HCT116 (cell line): ENCODE results near the gene GMPPA. TPM values are rescaled to one million over a fixed set of nuclear protein-coding genes. Genes with fewer than 3 reads are reported as not detected.

Experiments
- ATAC-seq: fragments of 200-7000 bp; cut with Tn5 transposase; 2 replicates; pipeline ENCODE4 v1.9.1; 2020; ENCODE audit warnings: mild to moderate bottlenecking, moderate library complexity
- BruUV-seq: library from RNA; stranded (reverse); fragments of 400-500 nt; replicated peaks from 2 replicates; lab custom pipeline; 2021; lab: Mats Ljungman, UMichigan
- CTCF ChIA-PET: fragments of 300-600 bp; sonication (Branson Sonifier 250); formaldehyde crosslinking; loops from one replicate; lab custom pipeline; 2021; ENCODE audit warnings: antibody characterized with exemption; lab: Charles Lee
- POLR2A ChIA-PET: fragments of 300-600, 350-600 bp; sonication (Branson Sonifier 250); formaldehyde crosslinking; loops from one replicate; lab custom pipeline; 2021; ENCODE audit warnings: antibody characterized with exemption; lab: Charles Lee
- RAD21 ChIA-PET, 2 experiments: fragments of 300-600 bp; sonication (Branson Sonifier 250); formaldehyde crosslinking; loops; one replicate each; lab custom pipeline; 2023; ENCODE audit warnings: low total read pairs in 2 of 2; ENCODE audit not compliant: uncharacterized antibody in 2 of 2, unreplicated experiment in 2 of 2, low non-redundant PET in 1 of 2; lab: Charles Lee
- DNase-seq: peaks from one replicate; pipeline ENCODE4 v3.0.0-alpha.2; 2010; ENCODE audit warnings: low read depth, low spot score
- H2AFZ ChIP-seq: fragments of 200-600 bp; shearing (Covaris generic), sonication (generic); 2 replicates; pipeline ENCODE4 v1.6.1; 2017; ENCODE audit warnings: low read depth, mixed run types, mixed read lengths, antibody characterized with exemption, low read length; ENCODE audit not compliant: poor library complexity, severe bottlenecking
- H3K27ac ChIP-seq: 2 replicates; pipeline ENCODE4 v1.5.1; 2012; ENCODE audit warnings: low read depth, low read length
- H3K27me3 ChIP-seq: fragments of 200-600 bp; sonication (generic); 2 replicates; pipeline ENCODE4 v1.6.1; 2016; ENCODE audit warnings: mixed run types, low read length, mixed read lengths; ENCODE audit not compliant: insufficient read depth
- H3K36me3 ChIP-seq, 2 experiments: fragments of 200-500 bp in 1 of 2; fragments of 200-600 bp in 1 of 2; sonication (Bioruptor generic) in 1 of 2; sonication (generic) in 1 of 2; 2 replicates each; pipeline versions ENCODE4 v1.5.1 to v1.6.1; 2014 to 2016; ENCODE audit warnings: low read length in 2 of 2, inconsistent platforms in 1 of 2, mixed read lengths in 1 of 2, mixed run types in 1 of 2; ENCODE audit not compliant: insufficient read depth in 2 of 2, control insufficient read depth in 1 of 2
- H3K4me1 ChIP-seq, 2 experiments: fragments of 200-600 bp in 1 of 2; sonication (generic) in 1 of 2; 2 replicates each; pipeline versions ENCODE4 v1.5.1 to v1.6.1; 2012 to 2017; ENCODE audit warnings: low read length in 2 of 2, inconsistent platforms in 1 of 2, mild to moderate bottlenecking in 1 of 2, mixed read lengths in 1 of 2, mixed run types in 1 of 2, moderate library complexity in 1 of 2; ENCODE audit not compliant: insufficient read depth in 2 of 2, control insufficient read depth in 1 of 2
- H3K4me2 ChIP-seq: fragments of 200-600 bp; sonication (generic); 2 replicates; pipeline ENCODE4 v1.6.1; 2017; ENCODE audit warnings: mixed run types, low read length, mixed read lengths
- H3K4me3 ChIP-seq, 2 experiments: fragments of 200-600 bp in 1 of 2; sonication (generic) in 1 of 2; replicated peaks in 1 of 2; 2 replicates each; pipeline ENCODE4 v1.5.1; 2011 to 2016; ENCODE audit warnings: low read length in 2 of 2, control low read depth in 1 of 2, low read depth in 1 of 2, mild to moderate bottlenecking in 1 of 2, mixed read lengths in 1 of 2, mixed run types in 1 of 2
- H3K79me2 ChIP-seq: fragments of 200-600 bp; sonication (generic); 2 replicates; pipeline ENCODE4 v1.6.1; 2017; ENCODE audit warnings: mild to moderate bottlenecking, mixed run types, low read length, moderate library complexity, mixed read lengths; ENCODE audit not compliant: insufficient read depth
- H3K9ac ChIP-seq: fragments of 200-600 bp; sonication (generic); 2 replicates; pipeline ENCODE4 v1.6.1; 2016; ENCODE audit warnings: low read length, mixed read lengths
- H3K9me2 ChIP-seq: fragments of 200-600 bp; sonication (generic), shearing (Covaris generic); 2 replicates; pipeline ENCODE4 v1.6.1; 2017; ENCODE audit warnings: mixed run types, mild to moderate bottlenecking, moderate library complexity; ENCODE audit not compliant: insufficient read depth
- H3K9me3 ChIP-seq, 2 experiments: fragments of 200-500 bp in 1 of 2; fragments of 200-600 bp in 1 of 2; sonication (Bioruptor generic) in 1 of 2; sonication (generic) in 1 of 2; 2 replicates each; pipeline ENCODE4 v1.6.1; 2014 to 2017; ENCODE audit warnings: low read length in 2 of 2, mixed read lengths in 2 of 2, inconsistent platforms in 1 of 2, low read depth in 1 of 2, mild to moderate bottlenecking in 1 of 2, mixed run types in 1 of 2, moderate library complexity in 1 of 2; ENCODE audit not compliant: control insufficient read depth in 1 of 2, insufficient read depth in 1 of 2
- H4K20me1 ChIP-seq: fragments of 200-600 bp; sonication (generic), shearing (Covaris generic); 2 replicates; pipeline ENCODE4 v1.6.1; 2017; ENCODE audit warnings: mixed run types, mild to moderate bottlenecking, moderate library complexity; ENCODE audit not compliant: insufficient read depth
- ATF3 ChIP-seq: IDR thresholded peaks from 2 replicates; pipeline ENCODE4 v1.6.1; 2012
- EGR1 ChIP-seq: IDR thresholded peaks from 2 replicates; pipeline ENCODE4 v1.6.1; 2012; ENCODE audit warnings: low read depth
- ELF1 ChIP-seq: IDR thresholded peaks from 2 replicates; pipeline ENCODE4 v1.6.1; 2012; ENCODE audit warnings: low read depth, borderline replicate concordance
- EZH2 ChIP-seq: fragments of 200-600 bp; sonication (generic); IDR thresholded peaks from 2 replicates; pipeline ENCODE4 v1.6.1; 2017; ENCODE audit warnings: antibody characterized with exemption, mixed run types
- MAX ChIP-seq: IDR thresholded peaks from 2 replicates; pipeline ENCODE4 v1.6.1; 2012
- RAD21 ChIP-seq: IDR thresholded peaks from 2 replicates; pipeline ENCODE4 v1.6.1; 2012; ENCODE audit warnings: low read depth, mild to moderate bottlenecking
- REST ChIP-seq: IDR thresholded peaks from 2 replicates; pipeline ENCODE4 v1.6.1; 2012; ENCODE audit warnings: low read depth
- SP1 ChIP-seq: IDR thresholded peaks from 2 replicates; pipeline ENCODE4 v1.6.1; 2012; ENCODE audit warnings: low read depth
- TCF7L2 ChIP-seq: IDR thresholded peaks from 2 replicates; pipeline ENCODE4 v1.7.0; 2011; ENCODE audit warnings: borderline replicate concordance, inconsistent platforms; ENCODE audit not compliant: insufficient read depth, insufficient read length; ENCODE audit errors: extremely low read depth
- YY1 ChIP-seq: IDR thresholded peaks from 2 replicates; pipeline ENCODE4 v1.6.1; 2011; ENCODE audit warnings: low read length, low read depth, moderate library complexity, mild to moderate bottlenecking; ENCODE audit not compliant: insufficient replicate concordance; ENCODE audit errors: extremely low read depth
- ZBTB33 ChIP-seq: IDR thresholded peaks from 2 replicates; pipeline ENCODE4 v1.6.1; 2011; ENCODE audit warnings: mild to moderate bottlenecking, low read length, moderate library complexity; ENCODE audit not compliant: insufficient replicate concordance; ENCODE audit errors: extremely low read depth
- ZFX ChIP-seq: fragments of 450-650 bp; IDR thresholded peaks from 2 replicates; pipeline ENCODE4 v1.6.1; 2017
- intact Hi-C: fragments of 100-400 bp; cut with micrococcal nuclease; formaldehyde crosslinking; loops from 2 replicates; pipeline ENCODE4 v1.10.0; 2022
- total RNA-seq: library from RNA; stranded (reverse); gene quantifications from one replicate; pipeline ENCODE4 v1.2.1, GENCODE V29; 2021; ENCODE audit not compliant: unreplicated experiment

Gene GMPPA
- total RNA-seq, 1 experiment from 2014 or later: 71.8 TPM

DNA sequence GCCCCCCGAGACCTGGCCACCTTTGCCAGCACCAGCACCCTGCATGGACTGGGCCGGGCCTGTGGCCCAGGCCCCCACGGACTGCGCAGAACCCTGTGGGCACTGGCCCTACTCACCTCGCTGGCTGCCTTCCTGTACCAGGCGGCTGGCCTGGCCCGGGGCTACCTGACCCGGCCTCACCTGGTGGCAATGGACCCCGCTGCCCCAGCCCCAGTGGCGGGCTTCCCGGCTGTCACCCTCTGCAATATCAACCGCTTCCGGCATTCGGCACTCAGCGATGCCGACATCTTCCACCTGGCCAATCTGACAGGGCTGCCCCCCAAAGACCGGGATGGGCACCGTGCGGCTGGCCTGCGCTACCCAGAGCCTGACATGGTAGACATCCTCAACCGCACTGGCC lies 16.1 kb downstream of the GMPPA start:
- Histone ChIP-seq H4K20me1 (no peaks in the 10 kb centered on the region), H3K9me2 (no peaks in the 10 kb centered on the region), H3K9me3 (no peaks in the 10 kb centered on the region), H3K4me3 (no peak overlapping the region), H3K9ac (no peak overlapping the region), H3K27me3 (no peaks in the 10 kb centered on the region), H3K36me3 (no peaks in the 10 kb centered on the region), H3K4me1 (peaks cover under 1 to 29% of the 10 kb centered on the region in 2 experiments), H2AFZ (no peak overlapping the region), H3K79me2 (no peaks in the 10 kb centered on the region), H3K4me2 (no peak overlapping the region), H3K27ac (no peak overlapping the region)
- TF ChIP-seq ELF1: no peak
- no peak for TF ChIP-seq ZBTB33
- no peak for TF ChIP-seq EZH2
- no peak for TF ChIP-seq YY1
- no peak for TF ChIP-seq RAD21
- TF ChIP-seq TCF7L2: no peak
- no peak for TF ChIP-seq REST
- no peak for TF ChIP-seq SP1
- TF ChIP-seq EGR1: no peak
- TF ChIP-seq ATF3: no peak
- TF ChIP-seq MAX: no peak
- no peak for TF ChIP-seq ZFX
- intact Hi-C loops: no loop called here
- CTCF ChIA-PET: no interaction called here
- ATAC-seq: no peak
- no peak for DNase-seq
- BruUV-seq: no TSS peak
- POLR2A ChIA-PET: no interaction called here
- RAD21 ChIA-PET: no interaction called here
